ENCODE measurements around the gene C2orf81. TPM values are rescaled to one million over a fixed set of nuclear protein-coding genes. Genes with fewer than 3 reads are reported as not detected.

The C2orf81 gene
- total RNA-seq, 1 donor from 2014 or later, result 1.8 TPM

GRCh38 chr2:74391580-74392448 lies 29.6 kb downstream of the C2orf81 start:
- peak; percentile 97 for DNase-seq (ENCODE audit: low spot score)
- H3K4me1 ChIP-seq, result peaks cover 17% of the 10 kb centered on the region
- H2AFZ ChIP-seq (replicated peaks), result peak overlapping the region; percentile 85
- peaks cover 47% of the 10 kb centered on the region for H3K79me2 ChIP-seq (ENCODE audit: low read depth)
- peaks cover 6% of the 10 kb centered on the region for H3F3A ChIP-seq (ENCODE audit: low read depth)
- H4K20me1 ChIP-seq (ENCODE audit: low read depth), result peaks cover 42% of the 10 kb centered on the region
- H3K27ac Mint-ChIP-seq, result peak overlapping the region; percentile 99
- no peaks in the 10 kb centered on the region for H3K27me3 ChIP-seq
- H3K4me2 ChIP-seq, result peak overlapping the region; percentile 91
- no peaks in the 10 kb centered on the region for H3K36me3 ChIP-seq
- H3K9me3 ChIP-seq (ENCODE audit: low read depth), result no peaks in the 10 kb centered on the region
- peaks cover 4% of the 10 kb centered on the region for H3K4me1 Mint-ChIP-seq
- H3K27me3 Mint-ChIP-seq (ENCODE audit: insufficient read depth, low read depth), result peaks cover 4% of the 10 kb centered on the region
- H3K4me3 Mint-ChIP-seq, result no peak overlapping the region
- no peaks in the 10 kb centered on the region for H3K9me3 Mint-ChIP-seq
- H3K4me3 ChIP-seq, result peak overlapping the region; percentile 91
- H3K27ac ChIP-seq, result peak overlapping the region; percentile 95
- H3K36me3 Mint-ChIP-seq, result no peaks in the 10 kb centered on the region
- TF ChIP-seq EZH2 (IDR thresholded peaks at IDR 0.05) (no peak), CTCF (IDR thresholded peaks at IDR 0.05) (peak; percentile 100), EZH2phosphoT487 (IDR thresholded peaks at IDR 0.05) (no peak)
- H3K9ac ChIP-seq, result peak overlapping the region; percentile 83

- Histone ChIP-seq H3K9me3 (ENCODE audit: low read depth) (no peaks in the 10 kb centered on the region), H3K27me3 (no peaks in the 10 kb centered on the region), H3K36me3 (no peaks in the 10 kb centered on the region), H3K9ac (peak overlapping the region; percentile 83), H3K4me3 (peak overlapping the region; percentile 91), H3K4me1 (peaks cover 17% of the 10 kb centered on the region), H2AFZ (replicated peaks) (peak overlapping the region; percentile 85), H4K20me1 (ENCODE audit: low read depth) (peaks cover 48% of the 10 kb centered on the region), H3K27ac (peak overlapping the region; percentile 95), H3K79me2 (ENCODE audit: low read depth) (peaks cover 53% of the 10 kb centered on the region), H3F3A (ENCODE audit: low read depth) (peaks cover 6% of the 10 kb centered on the region), H3K4me2 (peak overlapping the region; percentile 91)
- H3K4me1 Mint-ChIP-seq, result peaks cover 4% of the 10 kb centered on the region
- peaks cover 4% of the 10 kb centered on the region for H3K27me3 Mint-ChIP-seq (ENCODE audit: insufficient read depth, low read depth)
- no peak for DNase-seq (ENCODE audit: low spot score)
- H3K27ac Mint-ChIP-seq, result peak overlapping the region; percentile 97
- no peaks in the 10 kb centered on the region for H3K36me3 Mint-ChIP-seq
- TF ChIP-seq EZH2 (IDR thresholded peaks at IDR 0.05), result no peak
- TF ChIP-seq CTCF (IDR thresholded peaks at IDR 0.05), result no peak
- no peak for TF ChIP-seq EZH2phosphoT487 (IDR thresholded peaks at IDR 0.05)
- no peak overlapping the region for H3K4me3 Mint-ChIP-seq
- no peaks in the 10 kb centered on the region for H3K9me3 Mint-ChIP-seq
Observed at GRCh38 chr2:74391209-74391579, 30.2 kb downstream of the C2orf81 start.

- Mint-ChIP-seq H3K27me3 (ENCODE audit: insufficient read depth, low read depth) (peaks cover 2% of the 10 kb centered on the region), H3K4me3 (no peak overlapping the region), H3K9me3 (no peaks in the 10 kb centered on the region), H3K36me3 (no peaks in the 10 kb centered on the region), H3K27ac (no peak overlapping the region), H3K4me1 (peaks cover 4% of the 10 kb centered on the region)
- Histone ChIP-seq H3K79me2 (ENCODE audit: low read depth) (peaks cover 59% of the 10 kb centered on the region), H3F3A (ENCODE audit: low read depth) (peaks cover 6% of the 10 kb centered on the region), H3K27me3 (no peaks in the 10 kb centered on the region), H3K9ac (peak overlapping the region; percentile 83), H3K4me1 (peaks cover 17% of the 10 kb centered on the region), H3K36me3 (no peaks in the 10 kb centered on the region), H3K9me3 (ENCODE audit: low read depth) (no peaks in the 10 kb centered on the region), H3K4me3 (peak overlapping the region; percentile 91), H3K27ac (no peak overlapping the region), H4K20me1 (ENCODE audit: low read depth) (peaks cover 54% of the 10 kb centered on the region), H3K4me2 (peak overlapping the region; percentile 91), H2AFZ (replicated peaks) (no peak overlapping the region)
- TF ChIP-seq CTCF (IDR thresholded peaks at IDR 0.05), result no peak
- TF ChIP-seq EZH2phosphoT487 (IDR thresholded peaks at IDR 0.05), result no peak
- TF ChIP-seq EZH2 (IDR thresholded peaks at IDR 0.05), result no peak
- peak; percentile 27 for DNase-seq (ENCODE audit: low spot score)
Observed at GRCh38 chr2:74390606-74391005, 30.8 kb downstream of the C2orf81 start.
